Stimulated activated CD8-positive, alpha-beta memory T cell treated with anti-CD3 and anti-CD28 coated beads, Interleukin-12 subunit alpha, Interleukin-12 subunit beta, amount 100 ng/mL, for 1 hour (primary cell): ENCODE data around the gene ERN2.
"Not testable (repeated sequence)": the region's sequence is repeated elsewhere in the genome, so short reads cannot be mapped to it uniquely, and the experiment has no call there.

Experiments
- DNase-seq: peaks from one replicate; pipeline ENCODE4 v3.0.0-alpha.2; 2020; ENCODE audit warnings: low read depth

The ERN2 gene

DNA sequence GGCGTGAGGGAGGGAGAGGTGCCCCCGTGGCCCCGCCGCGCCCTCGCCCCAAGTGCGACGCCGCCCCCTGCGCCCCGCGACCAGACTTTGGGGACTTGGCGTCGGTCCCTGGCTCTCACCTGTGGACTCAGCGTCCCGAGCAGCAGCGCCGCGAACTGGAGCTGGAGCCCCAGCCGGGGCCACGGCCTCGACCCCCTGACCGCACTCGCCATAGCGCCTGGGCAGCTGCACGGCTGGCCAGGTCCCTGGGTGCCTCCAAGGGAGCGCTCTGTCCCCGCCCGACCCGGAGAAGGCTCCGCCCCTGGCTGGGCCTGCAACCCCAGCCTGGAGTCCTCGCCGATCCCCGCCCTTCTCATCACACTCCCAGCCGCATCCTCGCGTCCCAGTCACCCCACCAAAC, at the start of gene ERN2:
Gene ERN2, minus strand, starts transcription at position 247 of the 400 bp plus-strand sequence. Its CDS starts 35 bp downstream, at position 212.
- no peak for DNase-seq

DNA sequence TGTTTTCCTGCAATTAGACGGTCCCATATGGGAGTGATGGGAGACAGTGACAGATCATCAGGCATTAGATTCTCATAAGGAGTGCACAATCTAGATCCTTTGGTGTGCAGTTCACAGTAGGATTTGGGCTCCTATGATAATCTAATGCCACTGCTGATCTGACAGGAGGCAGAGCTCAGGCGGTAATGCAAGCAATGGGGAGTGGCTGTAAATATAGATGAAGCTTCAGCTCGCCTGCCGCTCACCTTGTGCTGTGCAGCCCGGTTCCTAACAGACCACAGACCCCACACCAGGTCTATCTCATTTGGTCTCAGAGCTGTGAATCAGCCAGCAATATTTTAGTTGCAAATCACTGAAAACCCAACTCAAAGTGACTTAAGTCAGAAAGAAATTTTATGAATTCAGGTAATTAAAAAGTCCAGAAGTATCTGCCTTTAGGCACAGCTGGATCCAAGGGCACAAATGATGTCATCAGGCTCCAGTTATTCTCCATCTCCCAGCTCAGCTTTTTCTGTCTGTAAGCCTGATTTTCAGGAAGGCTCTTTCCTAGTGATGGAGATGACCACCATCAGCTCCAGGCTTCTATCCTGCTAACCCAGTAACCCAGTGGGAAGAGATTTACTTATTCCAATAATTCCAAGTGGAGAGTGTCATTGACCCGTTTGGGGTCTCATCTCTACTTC, 45.1 kb upstream of the ERN2 start:
- no peak for DNase-seq

DNA sequence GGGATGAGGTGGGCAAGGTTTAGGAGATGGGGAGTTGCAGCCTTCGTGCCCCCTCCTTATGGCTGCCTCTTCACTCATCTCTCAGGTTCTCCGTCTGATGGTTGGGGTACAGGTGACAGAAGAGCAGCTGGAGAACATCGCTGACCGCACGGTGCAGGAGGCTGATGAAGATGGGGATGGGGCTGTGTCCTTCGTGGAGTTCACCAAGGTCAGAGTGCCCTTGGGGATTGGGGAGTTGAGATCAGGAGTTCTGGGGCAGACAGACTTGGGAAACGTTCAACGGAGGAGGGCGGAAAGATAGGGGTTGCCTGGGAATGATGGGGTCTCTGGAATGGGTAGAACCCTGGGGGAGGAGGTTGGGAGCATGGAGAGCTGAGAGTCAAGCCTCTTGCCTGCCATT, 44.1 kb upstream of the ERN2 start:
- DNase-seq = no peak

- no peak for DNase-seq
Measured at GRCh38 chr16:23755484-23755809, 42.4 kb upstream of the ERN2 start.

DNA sequence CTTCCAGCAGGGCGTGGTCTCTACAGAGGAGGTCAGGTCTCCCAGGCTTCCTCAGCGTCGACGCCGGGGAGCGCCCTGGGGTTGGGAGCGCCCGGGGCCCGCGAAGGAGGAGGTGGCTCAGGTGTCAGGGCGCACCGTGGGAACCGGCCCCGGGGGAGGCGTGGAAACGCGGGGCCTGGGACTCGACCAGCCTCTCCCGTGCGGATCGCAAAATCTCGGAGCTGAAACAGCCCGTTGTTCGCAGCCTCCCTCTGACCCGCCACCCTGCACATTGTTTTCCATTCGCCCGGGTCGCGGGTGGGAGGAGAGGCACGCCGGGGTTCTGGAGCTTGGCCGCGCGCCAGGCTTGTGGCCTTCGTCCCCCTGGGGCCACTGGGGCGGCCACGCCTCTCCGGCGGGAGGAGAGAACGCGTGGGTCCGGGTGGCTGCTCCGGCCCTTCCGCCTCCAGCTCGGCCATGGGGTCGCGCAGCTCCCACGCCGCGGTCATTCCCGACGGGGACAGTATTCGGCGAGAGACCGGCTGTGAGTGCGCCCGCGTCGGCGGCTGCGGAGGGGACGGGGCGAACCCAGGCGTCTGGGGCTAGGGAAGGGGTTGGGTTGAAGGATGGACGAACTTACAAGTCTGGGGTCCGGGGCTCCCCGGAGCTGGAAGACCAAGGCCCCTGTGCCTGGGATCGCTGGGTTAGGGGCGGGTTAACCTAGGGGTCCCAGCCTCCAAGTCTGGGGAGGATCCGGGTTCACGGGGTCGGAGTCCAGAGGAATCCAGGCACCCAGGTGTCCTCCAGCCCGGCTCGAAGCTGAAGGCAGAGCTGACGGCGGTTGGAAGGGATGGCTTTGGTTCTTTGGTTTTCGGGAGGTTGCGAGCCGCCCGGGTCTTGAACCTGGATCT, 41.8 kb upstream of the ERN2 start, which contains the start of gene CHP2:
Gene CHP2, plus strand, starts transcription at position 433 of the 890 bp plus-strand sequence. Its CDS starts 24 bp downstream, at position 457.
- no peak for DNase-seq

- no peak for DNase-seq
Measured at GRCh38 chr16:23753908-23754593, 41.0 kb upstream of the ERN2 start.

GRCh38 chr16:23751053-23751452, 38.0 kb upstream of the ERN2 start:
- not testable (repeated sequence) for DNase-seq

GRCh38 chr16:23748630-23749029, 35.6 kb upstream of the ERN2 start:
- DNase-seq = no peak

GRCh38 chr16:23745263-23745662, 32.2 kb upstream of the ERN2 start:
- DNase-seq = no peak

DNA sequence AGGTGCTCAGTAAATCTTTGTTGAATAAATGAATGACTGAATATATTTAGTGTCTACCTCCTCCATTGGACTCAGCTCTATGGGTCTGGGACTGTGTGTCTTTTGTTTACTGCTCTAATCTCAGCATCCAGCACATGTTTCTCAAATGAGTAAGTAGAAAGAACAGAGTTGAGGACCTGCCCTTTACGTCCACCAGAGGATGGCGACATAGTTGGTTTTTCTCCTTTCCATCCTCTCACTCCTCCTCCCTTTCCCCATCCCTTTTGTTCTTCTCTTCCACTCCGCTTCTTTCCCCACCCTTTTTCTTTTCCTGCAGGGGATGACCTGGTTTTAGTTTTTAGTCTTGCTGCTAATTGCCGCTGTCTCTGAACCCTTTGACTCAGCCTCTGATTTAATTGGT, 29.7 kb upstream of the ERN2 start:
- no peak for DNase-seq

- DNase-seq = no peak
Measured at GRCh38 chr16:23741675-23742303, 28.8 kb upstream of the ERN2 start.

- no peak for DNase-seq
Measured at GRCh38 chr16:23739516-23739915, 26.5 kb upstream of the ERN2 start.

- DNase-seq = not testable (repeated sequence)
Measured at GRCh38 chr16:23737423-23738028, 24.5 kb upstream of the ERN2 start.

- DNase-seq = no peak
Measured at GRCh38 chr16:23734176-23734893, 21.3 kb upstream of the ERN2 start.

GRCh38 chr16:23729503-23730424, 16.7 kb upstream of the ERN2 start:
- DNase-seq = no peak

GRCh38 chr16:23728112-23728477, 15.1 kb upstream of the ERN2 start:
- DNase-seq = no peak

DNA sequence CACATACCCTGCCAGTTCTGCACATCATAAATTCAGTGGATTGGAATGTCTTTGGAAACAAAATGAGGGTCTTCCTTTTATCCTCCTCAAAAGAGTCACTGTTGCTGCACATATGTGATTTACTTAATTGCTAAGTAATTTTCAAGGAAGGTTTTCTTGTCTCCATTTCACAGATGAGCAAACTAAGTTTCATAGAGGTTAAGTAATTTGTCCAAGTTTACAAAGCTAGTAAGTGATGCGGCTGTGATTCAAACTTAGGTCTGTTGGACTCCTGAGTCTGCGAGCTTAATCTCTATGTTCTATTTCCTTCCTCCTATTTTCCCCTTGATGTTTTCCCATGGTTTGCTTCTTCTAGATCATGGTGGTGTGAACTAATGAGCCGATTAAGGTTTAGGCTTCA, 13.7 kb upstream of the ERN2 start:
- no peak for DNase-seq

GRCh38 chr16:23724785-23725131, 11.7 kb upstream of the ERN2 start:
- no peak for DNase-seq

GRCh38 chr16:23724096-23724784, 11.2 kb upstream of the ERN2 start:
- DNase-seq = no peak
